IPS-18a (cell line): ENCODE measurements around the gene TCF7L2.

Experiments
- H3K27ac ChIP-seq: one replicate; pipeline ENCODE4 v1.5.1; 2013; ENCODE audit warnings: low read length
- H3K27me3 ChIP-seq: one replicate; pipeline ENCODE4 v1.6.1; 2013; ENCODE audit warnings: mild to moderate bottlenecking, low read length; ENCODE audit not compliant: control insufficient read depth, insufficient read depth
- H3K36me3 ChIP-seq: one replicate; pipeline ENCODE4 v1.6.1; 2013; ENCODE audit warnings: low read depth, low read length; ENCODE audit not compliant: control insufficient read depth
- H3K4me1 ChIP-seq: one replicate; pipeline ENCODE4 v1.6.1; 2013; ENCODE audit warnings: low read depth, low read length; ENCODE audit not compliant: control insufficient read depth
- H3K4me3 ChIP-seq: one replicate; pipeline ENCODE4 v1.5.1; 2013; ENCODE audit warnings: low read length
- H3K9ac ChIP-seq: one replicate; pipeline ENCODE4 v1.6.1; 2013; ENCODE audit warnings: mild to moderate bottlenecking, low read length, moderate library complexity
- H3K9me3 ChIP-seq: one replicate; pipeline ENCODE4 v1.6.1; 2013; ENCODE audit warnings: low read depth, low read length; ENCODE audit not compliant: control insufficient read depth

The TCF7L2 gene

DNA sequence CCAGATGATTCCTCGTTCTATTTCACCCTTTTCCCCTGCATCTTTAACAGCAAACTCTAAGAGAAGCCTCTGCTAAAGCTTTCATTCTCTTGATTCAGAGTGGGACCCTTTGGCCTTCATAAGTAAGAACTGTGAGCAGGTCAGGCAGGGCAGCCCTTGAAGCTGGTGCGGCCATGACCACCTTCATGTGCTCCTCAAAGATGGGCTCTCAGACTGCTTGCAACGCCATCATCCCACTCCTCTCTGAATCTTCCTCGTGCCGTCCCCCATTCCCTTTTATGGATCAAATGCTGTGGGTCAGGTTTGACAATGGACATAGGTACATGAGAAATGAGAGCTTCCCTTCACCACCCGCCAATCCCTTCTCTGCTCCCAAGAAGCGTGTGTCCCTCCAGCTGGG lies 207.4 kb downstream of the TCF7L2 start:
- Histone ChIP-seq H3K27me3 (no peaks in the 10 kb centered on the region), H3K4me3 (no peak overlapping the region), H3K4me1 (peaks cover 3% of the 10 kb centered on the region), H3K9me3 (no peaks in the 10 kb centered on the region), H3K36me3 (peaks cover 74% of the 10 kb centered on the region), H3K9ac (no peak overlapping the region), H3K27ac (no peak overlapping the region)

DNA sequence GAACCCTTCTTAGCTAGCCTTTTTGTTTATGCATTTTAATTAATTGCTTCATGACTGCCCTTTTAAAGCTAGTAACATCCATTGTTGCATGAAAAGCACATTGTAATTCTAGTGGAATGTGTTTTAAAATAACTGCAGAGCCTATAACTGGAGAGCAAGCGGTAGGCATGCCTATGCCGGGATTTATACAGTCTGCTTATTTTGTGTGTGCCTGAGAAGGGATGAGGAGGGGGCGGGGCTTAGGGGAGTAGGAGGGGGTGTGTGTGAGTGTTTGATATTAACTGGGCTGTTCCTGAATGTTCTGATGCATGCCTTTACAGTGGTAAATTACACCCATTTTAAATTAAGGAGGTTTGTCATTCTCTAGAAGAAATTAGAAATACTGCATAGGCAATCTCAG lies 208.1 kb downstream of the TCF7L2 start:
- H3K9ac ChIP-seq: no peak overlapping the region
- H3K4me1 ChIP-seq: peaks cover 3% of the 10 kb centered on the region
- H3K9me3 ChIP-seq: no peaks in the 10 kb centered on the region
- no peak overlapping the region for H3K4me3 ChIP-seq
- no peak overlapping the region for H3K27ac ChIP-seq
- H3K27me3 ChIP-seq: no peaks in the 10 kb centered on the region
- H3K36me3 ChIP-seq: peaks cover 67% of the 10 kb centered on the region

DNA sequence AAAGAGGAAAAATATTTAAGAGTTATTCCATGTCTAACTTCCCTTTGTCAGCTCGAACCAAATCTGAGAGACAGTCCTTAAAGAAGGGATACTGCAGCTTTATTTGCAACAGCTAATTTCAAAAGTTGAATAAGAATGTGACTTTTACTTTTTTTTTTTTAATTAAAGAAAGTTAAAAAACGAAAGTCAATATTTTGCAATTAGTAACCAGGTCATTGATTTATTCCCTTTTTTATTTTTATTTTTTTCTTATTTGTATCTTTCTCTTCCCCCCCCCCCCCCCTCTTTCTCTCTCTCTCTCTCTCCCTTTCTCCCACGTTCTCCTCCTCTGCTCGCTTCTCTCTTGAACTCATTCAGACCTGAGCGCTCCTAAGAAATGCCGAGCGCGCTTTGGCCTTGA lies 209.5 kb downstream of the TCF7L2 start:
- Histone ChIP-seq H3K27me3 (no peaks in the 10 kb centered on the region), H3K36me3 (peaks cover 54% of the 10 kb centered on the region), H3K9ac (no peak overlapping the region)

DNA sequence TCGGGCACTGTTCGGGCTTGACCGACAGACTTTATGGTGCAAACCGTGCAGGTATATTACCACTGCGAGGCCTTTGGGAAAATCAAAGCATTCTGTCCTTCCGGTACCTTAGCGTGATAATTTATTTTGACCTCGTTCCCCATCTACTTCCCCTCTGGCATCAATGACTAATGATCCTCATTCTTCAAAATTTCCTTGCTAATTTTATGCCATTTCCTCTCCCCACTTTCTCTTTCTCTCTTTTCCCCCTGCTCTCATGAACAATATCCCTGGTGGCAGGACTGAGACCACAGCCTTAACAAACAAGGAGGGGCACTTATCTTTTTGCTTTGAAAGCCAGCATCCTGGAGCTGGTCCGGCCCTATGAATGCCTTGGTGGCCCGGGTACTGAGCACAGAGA lies 210.6 kb downstream of the TCF7L2 start:
- Histone ChIP-seq H3K4me3 (no peak overlapping the region), H3K9ac (no peak overlapping the region), H3K36me3 (peaks cover 43% of the 10 kb centered on the region), H3K4me1 (peaks cover 14% of the 10 kb centered on the region), H3K9me3 (no peaks in the 10 kb centered on the region), H3K27ac (no peak overlapping the region), H3K27me3 (no peaks in the 10 kb centered on the region)

More for the DNA sequence above, 209.5 kb downstream of the TCF7L2 start:
- H3K9me3 ChIP-seq: no peaks in the 10 kb centered on the region
- H3K4me1 ChIP-seq: peaks cover 3% of the 10 kb centered on the region
- H3K4me3 ChIP-seq: no peak overlapping the region
- H3K27ac ChIP-seq: no peak overlapping the region

DNA sequence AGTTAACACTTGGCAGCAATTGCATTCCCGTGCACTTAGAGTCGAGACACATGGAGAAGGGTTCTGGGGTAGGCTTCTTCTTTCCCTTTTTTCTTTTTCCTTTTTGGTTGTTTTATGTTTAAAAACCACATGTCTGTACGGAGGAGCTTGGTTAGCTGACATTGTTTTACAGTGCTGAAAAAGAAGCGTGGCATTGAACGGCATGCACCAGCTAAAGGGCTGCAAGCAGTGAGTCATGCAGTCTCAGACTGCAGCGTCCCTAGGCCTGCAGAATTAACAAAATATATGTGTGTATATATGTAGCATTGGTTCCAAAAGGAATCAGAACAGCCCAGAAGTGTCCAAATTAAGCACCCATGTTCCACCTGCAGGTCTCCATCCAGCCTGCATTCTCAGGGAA lies 211.0 kb downstream of the TCF7L2 start:
- no peaks in the 10 kb centered on the region for H3K9me3 ChIP-seq
- no peaks in the 10 kb centered on the region for H3K27me3 ChIP-seq
- no peak overlapping the region for H3K9ac ChIP-seq
- H3K36me3 ChIP-seq: peaks cover 41% of the 10 kb centered on the region
- peaks cover 18% of the 10 kb centered on the region for H3K4me1 ChIP-seq
- H3K4me3 ChIP-seq: no peak overlapping the region
- no peak overlapping the region for H3K27ac ChIP-seq

DNA sequence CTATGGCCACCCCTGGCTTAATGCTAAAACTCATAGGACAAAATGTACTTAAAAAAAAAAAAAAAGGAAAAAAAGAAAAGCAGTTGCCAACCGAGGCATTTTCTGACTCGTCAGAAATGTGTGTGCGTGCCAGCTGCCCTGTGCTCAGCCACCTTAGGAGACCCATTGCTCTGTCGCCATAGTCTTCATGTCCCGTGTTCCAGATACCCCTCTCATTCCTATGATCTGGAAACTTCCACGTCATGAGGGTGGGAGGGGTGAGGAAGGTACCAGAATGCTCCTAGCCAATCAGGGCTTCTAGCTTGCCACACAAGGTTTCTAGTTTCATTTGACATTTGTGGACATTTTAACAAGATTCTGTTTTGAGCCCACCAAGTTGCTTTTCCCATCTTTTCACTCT lies 212.9 kb downstream of the TCF7L2 start:
- H3K27ac ChIP-seq: no peak overlapping the region
- H3K9me3 ChIP-seq: no peaks in the 10 kb centered on the region
- H3K4me3 ChIP-seq: no peak overlapping the region
- H3K9ac ChIP-seq: no peak overlapping the region
- H3K36me3 ChIP-seq: peaks cover 27% of the 10 kb centered on the region
- no peaks in the 10 kb centered on the region for H3K27me3 ChIP-seq
- H3K4me1 ChIP-seq: peaks cover 33% of the 10 kb centered on the region

DNA sequence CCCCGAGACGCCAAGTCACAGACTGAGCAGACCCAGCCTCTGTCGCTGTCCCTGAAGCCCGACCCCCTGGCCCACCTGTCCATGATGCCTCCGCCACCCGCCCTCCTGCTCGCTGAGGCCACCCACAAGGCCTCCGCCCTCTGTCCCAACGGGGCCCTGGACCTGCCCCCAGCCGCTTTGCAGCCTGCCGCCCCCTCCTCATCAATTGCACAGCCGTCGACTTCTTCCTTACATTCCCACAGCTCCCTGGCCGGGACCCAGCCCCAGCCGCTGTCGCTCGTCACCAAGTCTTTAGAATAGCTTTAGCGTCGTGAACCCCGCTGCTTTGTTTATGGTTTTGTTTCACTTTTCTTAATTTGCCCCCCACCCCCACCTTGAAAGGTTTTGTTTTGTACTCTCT lies 215.6 kb downstream of the TCF7L2 start:
- Histone ChIP-seq H3K9me3 (no peaks in the 10 kb centered on the region), H3K27ac (no peak overlapping the region), H3K4me3 (no peak overlapping the region), H3K9ac (no peak overlapping the region), H3K4me1 (peaks cover 50% of the 10 kb centered on the region), H3K27me3 (no peaks in the 10 kb centered on the region), H3K36me3 (peaks cover 15% of the 10 kb centered on the region)

DNA sequence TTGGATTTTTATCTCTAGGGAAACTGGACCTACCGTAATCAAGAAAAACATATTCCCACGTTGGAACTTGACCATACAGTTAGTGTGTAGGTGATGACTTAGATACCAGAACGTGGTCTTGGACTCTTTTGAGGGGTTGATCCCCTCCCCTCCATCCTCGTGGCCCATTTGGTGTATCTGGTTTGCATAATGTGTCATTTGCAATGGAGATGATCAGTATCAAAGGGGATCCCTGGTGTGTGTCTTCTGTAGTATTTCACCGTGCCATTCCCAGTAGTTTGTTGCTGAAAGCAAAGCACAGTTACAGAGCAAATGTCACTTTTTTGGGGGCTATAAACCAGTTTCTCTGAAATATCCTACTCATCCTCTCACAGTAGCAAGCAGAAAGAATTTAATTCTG lies 217.7 kb downstream of the TCF7L2 start:
- no peaks in the 10 kb centered on the region for H3K27me3 ChIP-seq
- no peaks in the 10 kb centered on the region for H3K9me3 ChIP-seq
- no peak overlapping the region for H3K9ac ChIP-seq
- H3K27ac ChIP-seq: no peak overlapping the region
- no peak overlapping the region for H3K4me3 ChIP-seq
- no peaks in the 10 kb centered on the region for H3K36me3 ChIP-seq
- peaks cover 50% of the 10 kb centered on the region for H3K4me1 ChIP-seq

DNA sequence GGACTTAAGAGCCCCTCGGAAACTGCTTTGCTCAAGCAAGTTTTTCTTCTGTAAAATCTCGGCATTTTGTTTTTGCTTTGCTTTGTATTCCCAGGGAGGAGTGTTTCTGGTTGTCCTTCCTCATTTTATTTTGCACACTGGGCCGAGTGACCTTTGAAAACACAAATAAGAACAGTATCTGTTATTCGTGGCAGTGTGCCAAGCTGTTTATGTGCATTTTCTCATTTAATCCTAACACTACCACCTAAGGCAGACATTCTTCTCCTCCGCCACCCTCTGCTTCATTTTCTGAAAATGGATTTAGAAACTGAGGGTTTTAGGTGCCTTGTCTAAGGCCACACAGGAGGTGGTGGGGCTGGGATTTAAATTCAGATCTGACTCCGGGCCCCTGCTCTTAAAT lies 218.5 kb downstream of the TCF7L2 start:
- Histone ChIP-seq H3K27me3 (no peaks in the 10 kb centered on the region), H3K4me1 (peaks cover 50% of the 10 kb centered on the region), H3K27ac (no peak overlapping the region), H3K4me3 (no peak overlapping the region), H3K9me3 (no peaks in the 10 kb centered on the region), H3K9ac (no peak overlapping the region), H3K36me3 (no peaks in the 10 kb centered on the region)

DNA sequence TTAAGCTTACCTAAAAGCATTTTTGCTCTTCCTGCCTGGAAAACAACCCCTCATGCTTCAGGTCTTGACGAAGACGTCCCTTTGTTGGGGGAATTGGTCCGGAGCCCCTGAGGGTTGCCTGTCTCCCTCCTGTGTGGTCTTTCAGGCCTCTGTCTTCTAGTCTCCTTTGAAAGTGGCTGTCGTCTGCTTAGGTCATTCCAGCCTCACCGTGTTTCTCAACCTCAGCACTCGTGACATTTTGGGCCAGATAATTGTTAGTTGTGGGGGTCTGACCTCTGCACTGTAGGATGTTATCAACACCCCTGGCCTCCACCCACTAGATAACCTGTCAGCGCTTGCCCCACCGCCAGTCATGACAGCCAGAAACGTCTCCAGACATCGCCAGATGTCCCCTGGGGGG lies 219.1 kb downstream of the TCF7L2 start:
- Histone ChIP-seq H3K9ac (no peak overlapping the region), H3K9me3 (no peaks in the 10 kb centered on the region), H3K27me3 (no peaks in the 10 kb centered on the region), H3K4me3 (no peak overlapping the region), H3K36me3 (no peaks in the 10 kb centered on the region), H3K4me1 (peaks cover 50% of the 10 kb centered on the region), H3K27ac (no peak overlapping the region)

DNA sequence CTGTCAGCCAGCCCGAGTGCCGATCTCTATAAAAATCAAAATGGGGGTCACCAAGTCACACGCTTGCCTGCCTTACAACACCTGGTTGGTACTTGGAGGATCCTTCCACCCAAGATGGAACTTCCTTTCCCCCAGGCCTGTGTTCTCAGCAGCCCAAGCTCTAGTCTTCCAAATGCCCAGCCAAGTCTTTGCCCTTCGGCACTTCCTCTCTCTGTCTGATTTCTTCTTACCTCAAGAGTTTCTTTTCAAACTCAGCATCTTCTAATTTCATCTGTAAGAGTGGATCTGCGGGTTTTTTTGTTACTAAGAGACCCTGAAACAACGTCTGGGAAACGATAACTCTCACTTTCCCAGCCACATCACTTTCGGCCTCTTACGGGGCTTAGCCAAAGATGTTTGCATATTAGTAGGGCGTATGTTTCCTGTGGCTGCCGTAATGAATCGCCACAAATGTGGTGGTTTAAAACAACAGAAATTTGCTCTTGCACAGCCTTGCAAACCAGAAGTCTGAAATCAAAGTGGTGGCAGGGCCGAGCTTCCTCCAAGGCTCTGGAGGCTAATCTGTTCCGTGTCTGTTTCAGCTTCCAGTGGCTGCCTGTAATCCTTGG lies 219.9 kb downstream of the TCF7L2 start:
- no peaks in the 10 kb centered on the region for H3K9me3 ChIP-seq
- H3K27me3 ChIP-seq: no peaks in the 10 kb centered on the region
- no peaks in the 10 kb centered on the region for H3K36me3 ChIP-seq
- H3K4me1 ChIP-seq: peaks cover 46% of the 10 kb centered on the region
- H3K27ac ChIP-seq: no peak overlapping the region
- no peak overlapping the region for H3K9ac ChIP-seq
- no peak overlapping the region for H3K4me3 ChIP-seq

DNA sequence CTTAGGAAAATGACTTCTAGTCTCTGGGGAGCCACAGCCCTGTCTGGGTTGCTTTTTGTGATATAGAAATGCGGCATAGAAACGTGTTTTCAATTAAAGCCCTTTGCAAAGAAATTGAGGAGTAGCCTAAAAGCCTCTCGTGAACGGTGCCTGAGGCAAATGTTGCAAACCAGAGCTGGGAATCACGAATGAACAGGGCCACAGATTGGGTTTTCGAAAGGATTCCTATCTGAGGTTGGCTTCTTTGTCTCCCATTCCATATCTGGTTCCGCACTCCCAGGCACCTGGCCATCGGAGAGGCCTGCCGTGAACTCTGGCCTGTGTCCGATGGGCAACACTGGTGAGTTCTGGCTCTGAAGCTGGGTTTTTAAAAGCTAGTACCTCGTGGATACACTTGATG lies 221.6 kb downstream of the TCF7L2 start:
- H3K27me3 ChIP-seq: no peaks in the 10 kb centered on the region
- no peak overlapping the region for H3K9ac ChIP-seq
- no peaks in the 10 kb centered on the region for H3K9me3 ChIP-seq
- H3K36me3 ChIP-seq: no peaks in the 10 kb centered on the region
- peaks cover 36% of the 10 kb centered on the region for H3K4me1 ChIP-seq
- H3K27ac ChIP-seq: no peak overlapping the region
- no peak overlapping the region for H3K4me3 ChIP-seq
